Vagina (tissue), 2 donors: ENCODE measurements around the gene HJURP. TPM values are rescaled to one million over a fixed set of nuclear protein-coding genes. Genes with fewer than 3 reads are reported as not detected.

Source experiments
- DNase-seq, 2 donors: peaks; one replicate each; pipeline ENCODE4 v3.0.0-alpha.2; 2017; ENCODE audit errors: extremely low spot score in 2 of 2
- H3K27ac ChIP-seq: fragments of 200-600 bp; sonication (generic); one replicate; pipeline ENCODE4 v1.5.1; 2019
- H3K27me3 ChIP-seq: fragments of 200-600 bp; sonication (generic); one replicate; pipeline ENCODE4 v1.5.1; 2019
- H3K36me3 ChIP-seq, 2 donors: fragments of 200-600 bp; sonication (generic); one replicate each; pipeline ENCODE4 v1.5.1; 2017 to 2019
- H3K4me1 ChIP-seq: fragments of 200-600 bp; sonication (generic); one replicate; pipeline ENCODE4 v1.5.1; 2019
- H3K4me3 ChIP-seq, 2 donors: fragments of 200-600 bp; sonication (generic); 1 replicate in 1 of 2; 2 replicates in 1 of 2; pipeline ENCODE4 v1.5.1; 2016 to 2019
- H3K9me3 ChIP-seq: fragments of 200-600 bp; sonication (generic); one replicate; pipeline ENCODE4 v1.5.1; 2019
- POLR2A ChIP-seq, 2 donors: fragments of 450-650 bp; IDR thresholded peaks; one replicate each; pipeline ENCODE4 v1.6.1; 2017; ENCODE audit warnings: antibody characterized with exemption in 2 of 2, mild to moderate bottlenecking in 2 of 2, moderate library complexity in 2 of 2
- POLR2AphosphoS5 ChIP-seq, 2 donors: sonication (generic); formaldehyde crosslinking; IDR thresholded peaks; one replicate each; pipeline ENCODE4 v1.9.0; 2017; ENCODE audit warnings: antibody characterized with exemption in 2 of 2, mild to moderate bottlenecking in 2 of 2, low read depth in 1 of 2; ENCODE audit not compliant: insufficient read depth in 1 of 2
- intact Hi-C: fragments of 100-400 bp; cut with DNase I; formaldehyde crosslinking; loops from one replicate; pipeline ENCODE4 v1.15.1; 2023
- total RNA-seq: library from RNA; depleted of rRNA; stranded (reverse); fragments of >200 nt; gene quantifications from one replicate; pipeline ENCODE4 v1.2.3, GENCODE V29; 2016
- TF ChIP-seq, protein P1 (sequence below), 3 experiments: fragments of 450-650 bp in 2 of 3; fragments of 200-600 bp in 1 of 3; sonication (generic) in 1 of 3; IDR thresholded peaks; one replicate each; pipeline ENCODE4 v1.5.1; 2017 to 2019; ENCODE audit warnings: antibody characterized with exemption in 3 of 3, mild to moderate bottlenecking in 2 of 3, moderate library complexity in 2 of 3

Gene HJURP
- total RNA-seq, 1 donor from 2014 or later: 2.2 TPM

DNA sequence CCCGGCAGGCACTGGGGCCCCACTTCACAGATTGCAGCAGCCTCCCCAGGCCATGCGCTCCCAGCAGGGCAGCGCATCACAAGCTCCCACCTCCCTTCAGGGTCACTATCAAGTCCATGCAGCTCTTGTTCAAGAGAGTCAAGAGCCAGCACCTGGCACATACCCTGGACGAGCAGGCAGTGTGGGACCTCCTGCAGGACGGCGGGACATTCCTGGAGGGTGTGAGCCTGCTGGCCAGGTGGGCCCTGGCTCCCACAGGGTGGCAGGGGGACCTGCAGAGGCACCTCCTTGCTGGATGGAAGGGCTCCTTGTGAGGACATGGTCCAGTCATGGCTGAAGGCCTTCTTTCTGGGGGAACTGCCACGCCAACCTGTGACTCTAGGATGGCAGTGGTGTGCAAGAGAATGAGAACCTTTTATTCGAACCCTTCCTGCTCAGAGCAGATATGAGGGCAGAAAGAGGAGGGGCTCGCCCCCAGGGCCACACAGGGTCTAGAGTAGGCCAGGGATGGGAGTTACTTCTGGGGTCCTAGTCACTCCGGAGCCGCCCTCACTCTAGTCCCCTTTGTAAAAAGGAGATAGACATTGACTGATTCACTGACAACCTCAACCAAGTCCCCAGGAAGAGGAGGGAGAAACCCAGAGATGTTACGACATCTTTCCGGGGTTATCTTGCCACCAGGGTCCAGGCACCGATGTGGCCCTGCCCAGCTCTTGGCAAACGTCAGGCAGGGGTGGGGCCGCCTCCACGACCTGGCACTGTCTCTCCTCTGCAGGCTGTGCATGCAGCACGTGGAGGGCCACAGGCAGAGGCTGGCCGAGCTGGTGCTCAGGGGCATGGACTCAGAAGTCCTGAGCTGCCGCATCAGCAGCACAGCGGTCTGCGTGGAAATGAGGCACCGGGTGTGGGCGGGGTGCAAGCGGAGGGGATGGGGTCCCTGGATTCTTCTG lies 31.3 kb downstream of the HJURP start:
- no peak for TF ChIP-seq POLR2A (IDR thresholded peaks at IDR 0.05)
- TF ChIP-seq, protein P1, sequence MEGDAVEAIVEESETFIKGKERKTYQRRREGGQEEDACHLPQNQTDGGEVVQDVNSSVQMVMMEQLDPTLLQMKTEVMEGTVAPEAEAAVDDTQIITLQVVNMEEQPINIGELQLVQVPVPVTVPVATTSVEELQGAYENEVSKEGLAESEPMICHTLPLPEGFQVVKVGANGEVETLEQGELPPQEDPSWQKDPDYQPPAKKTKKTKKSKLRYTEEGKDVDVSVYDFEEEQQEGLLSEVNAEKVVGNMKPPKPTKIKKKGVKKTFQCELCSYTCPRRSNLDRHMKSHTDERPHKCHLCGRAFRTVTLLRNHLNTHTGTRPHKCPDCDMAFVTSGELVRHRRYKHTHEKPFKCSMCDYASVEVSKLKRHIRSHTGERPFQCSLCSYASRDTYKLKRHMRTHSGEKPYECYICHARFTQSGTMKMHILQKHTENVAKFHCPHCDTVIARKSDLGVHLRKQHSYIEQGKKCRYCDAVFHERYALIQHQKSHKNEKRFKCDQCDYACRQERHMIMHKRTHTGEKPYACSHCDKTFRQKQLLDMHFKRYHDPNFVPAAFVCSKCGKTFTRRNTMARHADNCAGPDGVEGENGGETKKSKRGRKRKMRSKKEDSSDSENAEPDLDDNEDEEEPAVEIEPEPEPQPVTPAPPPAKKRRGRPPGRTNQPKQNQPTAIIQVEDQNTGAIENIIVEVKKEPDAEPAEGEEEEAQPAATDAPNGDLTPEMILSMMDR (IDR thresholded peaks at IDR 0.05): no peak
- intact Hi-C loops: no loop called here
- no peaks in the 10 kb centered on the region for H3K4me1 ChIP-seq
- H3K4me3 ChIP-seq: no peak overlapping the region
- no peak for DNase-seq
- no peak overlapping the region for H3K27ac ChIP-seq
- H3K27me3 ChIP-seq: no peaks in the 10 kb centered on the region
- no peaks in the 10 kb centered on the region for H3K36me3 ChIP-seq
- no peaks in the 10 kb centered on the region for H3K9me3 ChIP-seq

DNA sequence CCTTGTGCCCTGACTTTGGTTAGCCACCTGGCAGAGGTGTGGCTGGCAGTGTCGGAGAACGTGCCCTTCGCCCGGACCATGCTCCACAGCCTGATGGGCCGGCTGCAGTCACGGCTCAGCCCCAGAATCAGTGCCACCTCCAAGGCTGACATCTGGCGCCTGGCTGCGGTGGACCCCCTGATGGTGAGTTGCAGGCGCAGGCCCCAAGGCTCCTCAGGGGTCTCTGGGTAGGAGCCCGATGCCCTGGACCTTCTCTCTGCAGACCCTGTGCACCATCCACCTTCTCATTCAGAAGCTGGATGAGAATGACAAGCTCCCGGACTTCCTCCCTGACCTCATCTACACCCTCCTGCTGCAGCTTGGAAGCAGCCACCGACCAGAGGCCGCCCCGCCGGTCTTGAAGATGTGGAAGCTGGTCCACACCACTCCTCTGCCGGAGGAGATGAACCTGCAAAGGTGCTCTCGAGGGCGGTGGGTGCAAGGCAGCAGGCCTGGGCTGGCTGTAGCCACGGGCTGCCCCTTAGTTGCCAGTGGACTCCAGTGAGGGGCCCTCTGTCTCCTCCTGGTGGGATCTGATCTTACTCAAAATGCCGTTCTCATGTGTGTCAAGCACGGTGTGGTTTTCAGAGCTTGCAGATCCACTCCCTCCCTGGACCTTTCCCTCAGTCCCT lies 32.1 kb downstream of the HJURP start:
- DNase-seq: no peak
- Histone ChIP-seq H3K9me3 (no peaks in the 10 kb centered on the region), H3K36me3 (no peaks in the 10 kb centered on the region), H3K27ac (no peak overlapping the region), H3K4me3 (no peak overlapping the region), H3K27me3 (no peaks in the 10 kb centered on the region), H3K4me1 (no peaks in the 10 kb centered on the region)
- TF ChIP-seq, protein P1 (IDR thresholded peaks at IDR 0.05): no peak
- intact Hi-C loops: no loop called here

DNA sequence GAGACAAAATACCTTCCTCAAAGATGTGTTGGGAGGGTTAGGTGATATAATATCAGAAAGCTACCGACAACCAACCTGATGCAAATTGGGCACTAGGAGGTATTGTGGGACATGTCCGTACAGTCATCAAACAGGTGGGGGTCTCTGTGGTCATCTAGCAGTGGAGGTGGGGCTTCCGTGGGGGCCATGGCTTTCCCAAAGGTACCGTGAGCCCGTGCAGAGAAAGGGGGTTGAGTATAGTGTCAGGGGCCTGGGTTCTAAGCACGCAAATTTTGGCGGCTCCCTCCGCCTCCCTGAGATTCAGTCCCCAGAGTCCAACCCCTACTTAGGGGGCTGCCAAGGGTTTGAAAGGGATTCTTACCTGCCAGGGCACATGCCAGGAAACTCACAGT lies 32.6 kb downstream of the HJURP start:
- TF ChIP-seq POLR2AphosphoS5 (IDR thresholded peaks at IDR 0.05; ENCODE audit: insufficient read depth in 1 of 2, low read depth in 1 of 2) (no peak), POLR2A (IDR thresholded peaks at IDR 0.05) (no peak)
- TF ChIP-seq, protein P1 (IDR thresholded peaks at IDR 0.05): no peak
- no peak overlapping the region for H3K4me3 ChIP-seq
- H3K27ac ChIP-seq: no peak overlapping the region
- H3K36me3 ChIP-seq: no peaks in the 10 kb centered on the region
- DNase-seq: no peak
- no peaks in the 10 kb centered on the region for H3K27me3 ChIP-seq
- intact Hi-C loops: no loop called here
- H3K4me1 ChIP-seq: no peaks in the 10 kb centered on the region
- H3K9me3 ChIP-seq: no peaks in the 10 kb centered on the region

DNA sequence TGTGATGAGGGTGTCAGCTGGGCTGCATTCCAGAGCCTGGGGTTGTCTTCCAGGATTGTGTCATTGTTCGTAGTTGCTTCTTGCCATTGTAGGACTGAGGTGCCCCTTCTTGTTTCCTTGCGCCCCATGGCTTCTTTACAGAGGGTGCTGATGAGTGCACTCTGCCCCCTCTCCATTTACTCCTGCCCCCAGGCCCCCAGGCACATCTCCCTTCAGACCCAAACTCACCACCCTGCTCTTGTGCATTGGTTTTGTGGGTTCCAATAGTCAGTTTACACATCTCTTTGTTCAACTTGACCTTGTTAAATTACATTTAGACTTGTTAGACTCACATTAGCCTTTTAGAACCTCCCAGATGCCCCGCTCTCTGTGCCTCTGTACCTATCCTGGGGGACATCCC lies 33.1 kb downstream of the HJURP start:
- Histone ChIP-seq H3K9me3 (no peaks in the 10 kb centered on the region), H3K4me1 (no peaks in the 10 kb centered on the region), H3K27ac (no peak overlapping the region), H3K36me3 (no peaks in the 10 kb centered on the region), H3K4me3 (no peak overlapping the region), H3K27me3 (no peaks in the 10 kb centered on the region)
- intact Hi-C loops: no loop called here
- TF ChIP-seq POLR2AphosphoS5 (IDR thresholded peaks at IDR 0.05; ENCODE audit: insufficient read depth in 1 of 2, low read depth in 1 of 2) (no peak), POLR2A (IDR thresholded peaks at IDR 0.05) (no peak)
- TF ChIP-seq, protein P1 (IDR thresholded peaks at IDR 0.05): no peak
- no peak for DNase-seq

DNA sequence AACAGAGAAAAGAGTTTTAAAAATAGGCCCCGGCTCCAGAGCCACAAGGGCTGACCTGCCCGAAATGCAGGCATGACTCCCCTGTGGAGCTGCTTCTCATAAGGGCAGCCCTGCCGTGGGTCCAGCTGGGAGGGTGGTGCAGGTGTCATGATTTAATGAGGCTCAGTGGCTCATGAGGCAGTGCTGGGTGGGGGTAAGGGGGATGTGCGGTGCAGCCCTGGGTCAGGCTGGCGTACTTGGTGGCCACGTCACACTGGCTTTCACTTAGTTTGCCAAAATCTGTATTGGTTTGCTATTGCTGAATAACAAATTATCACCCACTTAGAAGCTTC lies 33.6 kb downstream of the HJURP start:
- Histone ChIP-seq H3K4me1 (no peaks in the 10 kb centered on the region), H3K9me3 (no peaks in the 10 kb centered on the region), H3K27me3 (no peaks in the 10 kb centered on the region), H3K36me3 (no peaks in the 10 kb centered on the region), H3K4me3 (no peak overlapping the region), H3K27ac (no peak overlapping the region)
- intact Hi-C loops: no loop called here
- DNase-seq: no peak
- TF ChIP-seq POLR2A (IDR thresholded peaks at IDR 0.05): no peak
- TF ChIP-seq, protein P1 (IDR thresholded peaks at IDR 0.05): no peak
- no peak for TF ChIP-seq POLR2AphosphoS5 (IDR thresholded peaks at IDR 0.05; ENCODE audit: insufficient read depth in 1 of 2, low read depth in 1 of 2)
